GM12878 (cell line): ENCODE measurements around the gene PHF23. TPM values are rescaled to one million over a fixed set of nuclear protein-coding genes. Genes with fewer than 3 reads are reported as not detected.

Experiments
- ATAC-seq: fragments of 200-7000 bp; cut with Tn5 transposase; 3 replicates; pipeline ENCODE4 v1.9.1; 2020; ENCODE audit warnings: mild to moderate bottlenecking, moderate library complexity
- BruUV-seq: library from RNA; stranded (reverse); fragments of 400-500 nt; replicated peaks from 2 replicates; lab custom pipeline; 2021; lab: Mats Ljungman, UMichigan
- CTCF ChIA-PET: fragments of 300-600 bp; sonication (Branson Sonifier 250); formaldehyde crosslinking; extraction: SDS; loops from one replicate; lab custom pipeline; 2021; ENCODE audit warnings: inconsistent platforms; lab: Yijun Ruan, JAX
- POLR2A ChIA-PET: fragments of 350-600 bp; formaldehyde crosslinking; extraction: SDS; loops from one replicate; lab custom pipeline; 2021; ENCODE audit warnings: inconsistent platforms; lab: Charles Lee
- RAD21 ChIA-PET: fragments of 300-600 bp; sonication (Branson Sonifier 250); formaldehyde crosslinking; loops from one replicate; lab custom pipeline; 2023; ENCODE audit warnings: antibody characterized with exemption; ENCODE audit not compliant: unreplicated experiment; lab: Charles Lee
- SMC1A ChIA-PET: fragments of 300-600 bp; sonication (Branson Sonifier 250); formaldehyde crosslinking; loops from one replicate; lab custom pipeline; 2023; ENCODE audit not compliant: unreplicated experiment, uncharacterized antibody; lab: Charles Lee
- DNase-seq: peaks from one replicate; pipeline ENCODE4 v3.0.0-alpha.2; 2011; ENCODE audit warnings: low read depth, low spot score
- FAIRE-seq: peaks from 3 replicates; lab custom pipeline; 2011; peaks lifted over from hg19 to GRCh38; lab: Jason Lieb, UNC
- H2AFZ ChIP-seq: 2 replicates; pipeline ENCODE4 v1.6.0; 2011; ENCODE audit warnings: low read depth, low read length, control low read depth; ENCODE audit not compliant: control insufficient read depth
- H3K27ac ChIP-seq: 2 replicates; pipeline ENCODE4 v1.5.1; 2011; ENCODE audit warnings: control low read depth; ENCODE audit not compliant: control insufficient read depth, insufficient read depth
- H3K27me3 ChIP-seq, 2 experiments: replicated peaks in 1 of 2; 2 replicates each; pipeline versions ENCODE4 v1.6.0 to v1.6.1; 2011; ENCODE audit warnings: low read length in 1 of 2; ENCODE audit not compliant: control insufficient read depth in 2 of 2, insufficient read depth in 2 of 2
- H3K36me3 ChIP-seq, 2 experiments: 2 replicates each; pipeline ENCODE4 v1.5.1; 2011; ENCODE audit warnings: low read length in 1 of 2; ENCODE audit not compliant: control insufficient read depth in 2 of 2, insufficient read depth in 2 of 2
- H3K4me1 ChIP-seq: 2 replicates; pipeline ENCODE4 v1.6.1; 2011; ENCODE audit warnings: mild to moderate bottlenecking, low read length, moderate library complexity, mixed read lengths; ENCODE audit not compliant: control insufficient read depth, insufficient read depth
- H3K4me2 ChIP-seq: 2 replicates; pipeline ENCODE4 v1.6.0; 2011; ENCODE audit warnings: control low read depth; ENCODE audit not compliant: control insufficient read depth, insufficient read depth
- H3K4me3 ChIP-seq: fragments of 200-600 bp; sonication (generic); 2 replicates; pipeline ENCODE4 v1.5.1; 2016
- H3K79me2 ChIP-seq: 2 replicates; pipeline ENCODE4 v1.6.0; 2011; ENCODE audit warnings: low read length; ENCODE audit not compliant: control insufficient read depth, insufficient read depth
- H3K9ac ChIP-seq: 2 replicates; pipeline ENCODE4 v1.8.0; 2011; ENCODE audit warnings: low read length, control low read depth, mixed read lengths; ENCODE audit not compliant: control insufficient read depth, insufficient read depth
- H3K9me3 ChIP-seq: replicated peaks from 3 replicates; pipeline ENCODE4 v1.5.1; 2011; ENCODE audit warnings: mild to moderate bottlenecking, low read length; ENCODE audit not compliant: control insufficient read depth, insufficient read depth
- H4K20me1 ChIP-seq: 2 replicates; pipeline ENCODE4 v1.6.0; 2011; ENCODE audit not compliant: control insufficient read depth, insufficient read depth
- BCL3 ChIP-seq: IDR thresholded peaks from 2 replicates; pipeline ENCODE4 v1.6.1; 2011; ENCODE audit warnings: borderline replicate concordance, low read depth, mild to moderate bottlenecking, moderate library complexity, low read length; ENCODE audit not compliant: insufficient read depth, poor library complexity, severe bottlenecking
- BCLAF1 ChIP-seq: fragments of 450-650 bp; IDR thresholded peaks from 2 replicates; pipeline ENCODE4 v1.6.1; 2017; ENCODE audit warnings: antibody characterized with exemption, mild to moderate bottlenecking, moderate library complexity
- CBX3 ChIP-seq: fragments of 200-600 bp; sonication (generic); IDR thresholded peaks from 2 replicates; pipeline ENCODE4 v1.6.1; 2016; ENCODE audit warnings: low read depth, borderline replicate concordance
- HDGF ChIP-seq: fragments of 450-650 bp; IDR thresholded peaks from 2 replicates; pipeline ENCODE4 v1.6.1; 2016; ENCODE audit warnings: antibody characterized with exemption
- MEF2A ChIP-seq: IDR thresholded peaks from 2 replicates; pipeline ENCODE4 v1.6.1; 2011; ENCODE audit warnings: low read depth, mild to moderate bottlenecking, low read length, moderate library complexity; ENCODE audit not compliant: insufficient read depth
- NFXL1 ChIP-seq: fragments of 450-650 bp; IDR thresholded peaks from 2 replicates; pipeline ENCODE4 v1.6.1; 2017; ENCODE audit warnings: antibody characterized with exemption, mild to moderate bottlenecking, borderline replicate concordance
- RB1 ChIP-seq: fragments of 450-650 bp; formaldehyde crosslinking; IDR thresholded peaks from 2 replicates; pipeline ENCODE4 v1.6.1; 2017; ENCODE audit warnings: mild to moderate bottlenecking, borderline replicate concordance
- RCOR1 ChIP-seq: conservative IDR thresholded peaks from 2 replicates; pipeline ENCODE4 v1.6.1; 2012; ENCODE audit warnings: low read depth, low read length, improper control_type of control experiment
- SP1 ChIP-seq: IDR thresholded peaks from one replicate; pipeline ENCODE4 v1.6.1; 2011; ENCODE audit warnings: low read depth, low read length
- SPI1 ChIP-seq: IDR thresholded peaks from 2 replicates; pipeline ENCODE4 v1.6.1; 2011; ENCODE audit warnings: low read depth, mild to moderate bottlenecking, low read length, moderate library complexity, borderline replicate concordance; ENCODE audit not compliant: insufficient read depth
- WRNIP1 ChIP-seq: IDR thresholded peaks from 2 replicates; pipeline ENCODE4 v1.6.1; 2011; ENCODE audit warnings: low read depth, low read length, improper control_type of control experiment, borderline replicate concordance
- WGBS: methylation state at CpG from one replicate; pipeline ENCODE4 v1.1.6; 2016; ENCODE audit warnings: low lambda C conversion rate; ENCODE audit not compliant: insufficient replicate concordance, insufficient coverage; ENCODE audit errors: missing lambda C conversion rate; 5-methylcytosine and 5-hydroxymethylcytosine counted together
- in situ Hi-C: fragments of 300-500 bp; cut with MboI; formaldehyde crosslinking; loops from 9 replicates; pipeline ENCODE4 v1.14.3; 2018; ENCODE audit warnings: mixed read lengths
- intact Hi-C: fragments of 100-400 bp; cut with micrococcal nuclease; formaldehyde crosslinking; loops from one replicate; pipeline ENCODE4 v1.14.2; 2022; ENCODE audit not compliant: unreplicated experiment
- polyA plus RNA-seq, 11 experiments: library from polyadenylated mRNA; depleted of rRNA in 4 of 11; unstranded in 6 of 11; stranded (reverse) in 5 of 11; fragments of >200 nt; fragmentation: Nextera tagmentation in 4 of 11; fragmentation: Illumina TruSeq in 1 of 11; extraction: Ambion mirVana in 4 of 11; extraction: Trizol in 1 of 11; gene quantifications; 1 replicate in 1 of 11; 2 replicates in 10 of 11; pipeline versions ENCODE4 v1.2.1 to v1.2.3, GENCODE V29; 2011 to 2016; ENCODE audit warnings: inconsistent platforms in 2 of 11, missing spikeins in 2 of 11, low read depth in 1 of 11
- total RNA-seq, 4 experiments: library from RNA; depleted of rRNA in 3 of 4; stranded (reverse); fragments of >200 nt in 3 of 4; fragmentation: Illumina TruSeq in 1 of 4; extraction: Trizol in 1 of 4; gene quantifications; 2 replicates each; pipeline versions ENCODE4 v1.2.1 to v1.2.3, GENCODE V29; 2013 to 2021

PHF23 gene
- total and polyA plus RNA-seq, 10 of the 15 experiments (the other 5 are each of a cell fraction or from before 2014, with no cell fraction given) = 8.2 to 84.8 (median 32.6) TPM

GRCh38 chr17:7260151-7260550 lies 20.9 kb upstream of the PHF23 start:
- no peak overlapping the region for H3K4me2 ChIP-seq
- FAIRE-seq (no peak), ATAC-seq (no peak), DNase-seq (no peak)
- H3K27me3 ChIP-seq = peaks cover 3 to 5% of the 10 kb centered on the region in 2 experiments; a peak in 2 of 4 replicates
- RAD21 ChIA-PET = no interaction called here
- peaks cover 17% of the 10 kb centered on the region for H3K4me1 ChIP-seq
- no peaks in the 10 kb centered on the region for H4K20me1 ChIP-seq
- 82% methylated on average over 4 of the region's 4 CpGs for WGBS
- in situ Hi-C loops = no loop called here
- peaks cover 0 to 8% of the 10 kb centered on the region in 2 experiments; a peak in 2 of 4 replicates for H3K36me3 ChIP-seq
- H3K79me2 ChIP-seq = no peaks in the 10 kb centered on the region
- no peak for TF ChIP-seq WRNIP1
- TF ChIP-seq NFXL1 = no peak
- no peak for TF ChIP-seq SPI1
- no peak for TF ChIP-seq HDGF
- no peak for TF ChIP-seq BCL3
- TF ChIP-seq CBX3 = no peak
- no peak for TF ChIP-seq BCLAF1
- no peak for TF ChIP-seq RB1
- no peak for TF ChIP-seq MEF2A
- TF ChIP-seq SP1 = no peak
- TF ChIP-seq RCOR1 = no peak
- no TSS peak for BruUV-seq
- POLR2A ChIA-PET = no interaction called here
- CTCF ChIA-PET = interaction anchor here (0.7 kb wide), 1 partner anchor 22 kb away, joined by 3 read pairs; no protein-coding TSS in a partner anchor
- SMC1A ChIA-PET = no interaction called here
- no peak overlapping the region for H3K9ac ChIP-seq
- no peak overlapping the region for H3K4me3 ChIP-seq
- no peak overlapping the region for H3K27ac ChIP-seq
- intact Hi-C loops = no loop called here
- no peak overlapping the region for H2AFZ ChIP-seq
- no peaks in the 10 kb centered on the region for H3K9me3 ChIP-seq
